Epithelial cell of proximal tubule (primary cell): Measurements from ENCODE around the gene PRKN. TPM values are rescaled to one million over a fixed set of nuclear protein-coding genes. Genes with fewer than 3 reads are reported as not detected.

ENCODE experiments used
- DNase-seq: peaks from one replicate; pipeline ENCODE4 v3.0.0-alpha.2; 2011; ENCODE audit warnings: low read depth
- H3K4me3 ChIP-seq: 2 replicates; pipeline ENCODE4 v1.5.1; 2011; ENCODE audit warnings: low read depth, mild to moderate bottlenecking, low read length
- CTCF ChIP-seq: conservative IDR thresholded peaks from 2 replicates; pipeline ENCODE4 v1.5.1; 2012; ENCODE audit warnings: low read depth, mild to moderate bottlenecking, low read length
- total RNA-seq: library from RNA; depleted of rRNA; stranded (reverse); fragments of >200 nt; gene quantifications from 2 replicates; pipeline ENCODE4 v1.2.3, GENCODE V29; 2015

The PRKN gene
- total RNA-seq, 1 donor from 2014 or later, result 0.58 TPM

- no peak for TF ChIP-seq CTCF
- DNase-seq, result no peak
- no peak overlapping the region for H3K4me3 ChIP-seq
Observed at GRCh38 chr6:162713974-162714780, 13.4 kb downstream of the PRKN start.

- H3K4me3 ChIP-seq, result no peak overlapping the region
- DNase-seq, result no peak
Observed at GRCh38 chr6:162712694-162713093, 14.9 kb downstream of the PRKN start.

GRCh38 chr6:162711376-162711775 lies 16.2 kb downstream of the PRKN start:
- no peak overlapping the region for H3K4me3 ChIP-seq
- TF ChIP-seq CTCF, result no peak
- no peak for DNase-seq

More at GRCh38 chr6:162712694-162713093, 14.9 kb downstream of the PRKN start:
- no peak for TF ChIP-seq CTCF

- TF ChIP-seq CTCF, result no peak
- no peak for DNase-seq
- no peak overlapping the region for H3K4me3 ChIP-seq
Observed at GRCh38 chr6:162710936-162711335, 16.6 kb downstream of the PRKN start.

- H3K4me3 ChIP-seq, result no peak overlapping the region
- TF ChIP-seq CTCF, result no peak
- DNase-seq, result no peak
Observed at GRCh38 chr6:162710419-162710818, 17.1 kb downstream of the PRKN start.

GRCh38 chr6:162709431-162709830 lies 18.1 kb downstream of the PRKN start:
- DNase-seq, result no peak
- H3K4me3 ChIP-seq, result no peak overlapping the region
- TF ChIP-seq CTCF, result no peak

GRCh38 chr6:162708971-162709370 lies 18.6 kb downstream of the PRKN start:
- no peak for TF ChIP-seq CTCF
- no peak for DNase-seq
- H3K4me3 ChIP-seq, result no peak overlapping the region
